Kidney (tissue), 14 donors: ENCODE results near the gene HLX. TPM values are rescaled to one million over a fixed set of nuclear protein-coding genes. Genes with fewer than 3 reads are reported as not detected.

Experiments used
- DNase-seq, 5 donors: peaks; one replicate each; pipeline ENCODE4 v3.0.0-alpha.2; 2013 to 2020
- FAIRE-seq: peaks from 2 replicates; lab custom pipeline; 2012; peaks lifted over from hg19 to GRCh38; lab: Jason Lieb, UNC
- H3K27ac ChIP-seq, 2 donors: one replicate each; pipeline ENCODE4 v1.7.0; 2013; ENCODE audit warnings: low read depth in 2 of 2, low read length in 2 of 2, inconsistent platforms in 1 of 2
- H3K27me3 ChIP-seq: one replicate; pipeline ENCODE4 v1.7.1; 2013; ENCODE audit warnings: low read length, inconsistent platforms; ENCODE audit not compliant: control insufficient read depth, insufficient read depth
- H3K36me3 ChIP-seq, 3 donors: one replicate each; pipeline versions ENCODE4 v1.7.0 to v1.7.1; 2013; ENCODE audit warnings: low read length in 3 of 3, control low read depth in 1 of 3, inconsistent platforms in 1 of 3; ENCODE audit not compliant: insufficient read depth in 3 of 3, control insufficient read depth in 2 of 3
- H3K4me1 ChIP-seq, 3 donors: one replicate each; pipeline versions ENCODE4 v1.7.0 to v1.7.1; 2013; ENCODE audit warnings: low read length in 3 of 3, inconsistent platforms in 1 of 3, low read depth in 1 of 3; ENCODE audit not compliant: control insufficient read depth in 2 of 3, insufficient read depth in 2 of 3
- H3K4me3 ChIP-seq, 3 donors: one replicate each; pipeline versions ENCODE4 v1.7.0 to v1.8.1; 2013; ENCODE audit warnings: low read length in 3 of 3, control low read depth in 1 of 3, inconsistent platforms in 1 of 3
- H3K9ac ChIP-seq, 3 donors: one replicate each; pipeline versions ENCODE4 v1.7.0 to v1.7.1; 2013; ENCODE audit warnings: low read length in 3 of 3, control low read depth in 1 of 3, inconsistent platforms in 1 of 3
- H3K9me3 ChIP-seq, 3 donors: one replicate each; pipeline versions ENCODE4 v1.7.0 to v1.7.1; 2013; ENCODE audit warnings: low read length in 3 of 3, control low read depth in 1 of 3, inconsistent platforms in 1 of 3; ENCODE audit not compliant: control insufficient read depth in 2 of 3, insufficient read depth in 1 of 3
- CTCF ChIP-seq: IDR thresholded peaks from 3 replicates; pipeline ENCODE4 v1.5.1; 2012; ENCODE audit warnings: mild to moderate bottlenecking, moderate library complexity, borderline replicate concordance; ENCODE audit not compliant: insufficient read depth; ENCODE audit errors: extremely low read depth
- intact Hi-C: fragments of 100-400 bp; cut with DNase I; formaldehyde crosslinking; loops from one replicate; pipeline ENCODE4 v1.11.1; 2022
- polyA plus RNA-seq: library from polyadenylated mRNA; stranded (reverse); fragments of 350-450 nt; fragmentation: Illumina TruSeq; extraction: RNeasy Lipid Tissue Mini Kit (QIAGEN cat#74804); gene quantifications from one replicate; pipeline ENCODE4 v1.2.3, GENCODE V29; 2014; ENCODE audit warnings: low read depth, low replicate concordance; ENCODE audit not compliant: insufficient read depth
- total RNA-seq: library from RNA; stranded (reverse); fragmentation: NEBNext Ultra II Directional; extraction: Animal tissue kit (Norgen Biotek cat#: 25700); gene quantifications from one replicate; pipeline ENCODE4 v1.2.1, GENCODE V29; 2021
- donor health status: control.
- donor health status: control.
- donor health status: control.
- donor health status: control.
- donor health status: control.
- donor health status: DM: yes; HTN: yes; CAD: no.
- donor health status: Normal renal cell carcinoma (clear cell type).

The HLX gene
- total and polyA plus RNA-seq, 2 donors from 2014 or later = 4.7 to 8.2 TPM

GRCh38 chr1:220921498-220921897 lies 42.3 kb downstream of the HLX start:
- Histone ChIP-seq H3K27ac (no peak overlapping the region), H3K36me3 (no peaks in the 10 kb centered on the region), H3K27me3 (no peaks in the 10 kb centered on the region), H3K9me3 (no peaks in the 10 kb centered on the region), H3K4me3 (no peak overlapping the region), H3K9ac (no peak overlapping the region), H3K4me1 (no peaks in the 10 kb centered on the region)
- no peak for DNase-seq
- no peak for TF ChIP-seq CTCF
- no peak for FAIRE-seq
- intact Hi-C loops = no loop called here

- Histone ChIP-seq H3K9ac (no peak overlapping the region), H3K27me3 (no peaks in the 10 kb centered on the region)
- intact Hi-C loops = no loop called here
Measured at GRCh38 chr1:220921971-220922635, 42.9 kb downstream of the HLX start.

GRCh38 chr1:220922951-220923350 lies 43.7 kb downstream of the HLX start:
- H3K36me3 ChIP-seq = no peaks in the 10 kb centered on the region
- no peak for TF ChIP-seq CTCF
- no peaks in the 10 kb centered on the region for H3K9me3 ChIP-seq
- H3K27me3 ChIP-seq = no peaks in the 10 kb centered on the region
- DNase-seq (no peak), FAIRE-seq (no peak)
- intact Hi-C loops = no loop called here
- H3K9ac ChIP-seq = no peak overlapping the region
- H3K4me3 ChIP-seq = no peak overlapping the region
- H3K27ac ChIP-seq = no peak overlapping the region
- H3K4me1 ChIP-seq = no peaks in the 10 kb centered on the region

More at GRCh38 chr1:220921971-220922635, 42.9 kb downstream of the HLX start:
- H3K9me3 ChIP-seq = no peaks in the 10 kb centered on the region
- DNase-seq = no peak
- H3K36me3 ChIP-seq = no peaks in the 10 kb centered on the region
- no peak overlapping the region for H3K4me3 ChIP-seq
- no peak for FAIRE-seq
- H3K4me1 ChIP-seq = no peaks in the 10 kb centered on the region
- H3K27ac ChIP-seq = no peak overlapping the region
- no peak for TF ChIP-seq CTCF
